ENCODE results near the gene KIF5C.

DNA sequence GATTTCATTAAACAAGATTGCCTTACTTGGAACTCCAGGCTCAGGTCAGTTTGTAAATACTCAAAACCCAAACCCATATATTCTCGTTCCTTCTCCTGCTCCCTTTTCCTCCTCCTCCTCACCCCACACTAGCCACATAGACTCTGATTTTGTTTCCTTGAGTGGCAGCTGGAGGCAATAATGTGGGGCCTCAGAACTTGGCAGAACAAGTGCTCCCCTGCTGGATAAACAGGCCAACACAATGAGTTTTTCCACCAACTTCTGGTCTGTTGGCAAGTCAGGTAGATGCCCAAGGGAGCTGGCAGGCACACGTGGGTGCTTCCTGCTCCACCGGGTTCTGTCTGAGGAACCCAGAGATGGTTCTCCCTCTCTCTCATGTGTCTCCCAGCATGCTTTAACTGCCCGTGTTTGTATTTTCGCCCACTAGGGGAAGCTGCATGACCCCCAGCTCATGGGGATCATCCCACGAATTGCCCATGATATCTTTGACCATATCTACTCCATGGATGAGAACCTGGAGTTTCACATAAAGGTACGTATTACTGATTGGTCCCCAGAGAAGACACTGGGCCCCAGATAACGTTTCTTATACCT is 61.9 kb downstream of the KIF5C start:
- TF ChIP-seq, protein P1, sequence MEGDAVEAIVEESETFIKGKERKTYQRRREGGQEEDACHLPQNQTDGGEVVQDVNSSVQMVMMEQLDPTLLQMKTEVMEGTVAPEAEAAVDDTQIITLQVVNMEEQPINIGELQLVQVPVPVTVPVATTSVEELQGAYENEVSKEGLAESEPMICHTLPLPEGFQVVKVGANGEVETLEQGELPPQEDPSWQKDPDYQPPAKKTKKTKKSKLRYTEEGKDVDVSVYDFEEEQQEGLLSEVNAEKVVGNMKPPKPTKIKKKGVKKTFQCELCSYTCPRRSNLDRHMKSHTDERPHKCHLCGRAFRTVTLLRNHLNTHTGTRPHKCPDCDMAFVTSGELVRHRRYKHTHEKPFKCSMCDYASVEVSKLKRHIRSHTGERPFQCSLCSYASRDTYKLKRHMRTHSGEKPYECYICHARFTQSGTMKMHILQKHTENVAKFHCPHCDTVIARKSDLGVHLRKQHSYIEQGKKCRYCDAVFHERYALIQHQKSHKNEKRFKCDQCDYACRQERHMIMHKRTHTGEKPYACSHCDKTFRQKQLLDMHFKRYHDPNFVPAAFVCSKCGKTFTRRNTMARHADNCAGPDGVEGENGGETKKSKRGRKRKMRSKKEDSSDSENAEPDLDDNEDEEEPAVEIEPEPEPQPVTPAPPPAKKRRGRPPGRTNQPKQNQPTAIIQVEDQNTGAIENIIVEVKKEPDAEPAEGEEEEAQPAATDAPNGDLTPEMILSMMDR (conservative IDR thresholded peaks at IDR 0.05) = peak; percentile 26
- TF ChIP-seq ZFX (IDR thresholded peaks at IDR 0.05) = no peak

All from C4-2B (cell line).